Spleen (tissue), 7 donors: Measurements from ENCODE around the gene ROBO1.

ENCODE experiments used
- POLR2A ChIP-seq, 3 donors: fragments of 450-650 bp; IDR thresholded peaks; one replicate each; pipeline ENCODE4 v1.5.1; 2017; ENCODE audit warnings: antibody characterized with exemption in 3 of 3, mild to moderate bottlenecking in 1 of 3
- POLR2AphosphoS5 ChIP-seq, 3 donors: sonication (generic); formaldehyde crosslinking; IDR thresholded peaks; one replicate each; pipeline ENCODE4 v1.5.1; 2017; ENCODE audit warnings: antibody characterized with exemption in 3 of 3
- TF ChIP-seq, protein P1 (sequence below), 11 experiments: fragments of 200-600 bp in 7 of 11; fragments of 450-650 bp in 4 of 11; sonication (generic) in 4 of 11; IDR thresholded peaks in 8 of 11; conservative IDR thresholded peaks in 3 of 11; 1 replicate in 7 of 11; 2 replicates in 4 of 11; pipeline versions ENCODE4 v1.4.0 to v1.8.0; 2016 to 2021; ENCODE audit warnings: antibody characterized with exemption in 11 of 11, inconsistent platforms in 4 of 11, mild to moderate bottlenecking in 1 of 11
- donor health status: DM: no; HTN: no; CAD: no; lungs with moderate emphysema.
- donor health status: DM: no; HTN: no; CAD: no.
- donor health status: DM: no; HTN: no; CAD: no.

DNA sequence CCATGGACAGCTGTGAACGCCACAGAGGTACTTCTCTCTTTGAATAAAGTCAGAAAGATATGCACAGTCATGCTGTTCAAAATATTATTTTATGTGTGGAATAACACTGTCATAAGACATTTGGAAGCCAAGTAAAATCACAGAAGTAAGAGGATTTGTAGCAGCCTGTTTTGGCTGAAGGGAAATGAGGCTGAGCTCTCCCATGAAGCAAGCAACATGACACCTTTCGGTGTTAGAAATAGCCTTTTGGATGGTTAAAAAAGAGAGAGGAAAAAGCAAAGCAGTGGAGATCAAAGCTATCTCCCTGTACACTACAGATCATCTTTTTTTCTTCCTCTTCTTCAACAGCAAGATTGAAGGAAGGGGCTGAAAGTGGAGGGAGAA lies 755.3 kb downstream of the ROBO1 start:
- TF ChIP-seq, protein P1, sequence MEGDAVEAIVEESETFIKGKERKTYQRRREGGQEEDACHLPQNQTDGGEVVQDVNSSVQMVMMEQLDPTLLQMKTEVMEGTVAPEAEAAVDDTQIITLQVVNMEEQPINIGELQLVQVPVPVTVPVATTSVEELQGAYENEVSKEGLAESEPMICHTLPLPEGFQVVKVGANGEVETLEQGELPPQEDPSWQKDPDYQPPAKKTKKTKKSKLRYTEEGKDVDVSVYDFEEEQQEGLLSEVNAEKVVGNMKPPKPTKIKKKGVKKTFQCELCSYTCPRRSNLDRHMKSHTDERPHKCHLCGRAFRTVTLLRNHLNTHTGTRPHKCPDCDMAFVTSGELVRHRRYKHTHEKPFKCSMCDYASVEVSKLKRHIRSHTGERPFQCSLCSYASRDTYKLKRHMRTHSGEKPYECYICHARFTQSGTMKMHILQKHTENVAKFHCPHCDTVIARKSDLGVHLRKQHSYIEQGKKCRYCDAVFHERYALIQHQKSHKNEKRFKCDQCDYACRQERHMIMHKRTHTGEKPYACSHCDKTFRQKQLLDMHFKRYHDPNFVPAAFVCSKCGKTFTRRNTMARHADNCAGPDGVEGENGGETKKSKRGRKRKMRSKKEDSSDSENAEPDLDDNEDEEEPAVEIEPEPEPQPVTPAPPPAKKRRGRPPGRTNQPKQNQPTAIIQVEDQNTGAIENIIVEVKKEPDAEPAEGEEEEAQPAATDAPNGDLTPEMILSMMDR (IDR thresholded peaks at IDR 0.05 in 8 of 11, conservative IDR thresholded peaks at IDR 0.05 in 3 of 11): no peak
- no peak for TF ChIP-seq POLR2AphosphoS5 (IDR thresholded peaks at IDR 0.05)
- no peak for TF ChIP-seq POLR2A (IDR thresholded peaks at IDR 0.05)
